Choroid plexus epithelial cell (primary cell): ENCODE measurements around the gene GTPBP6.
"Not testable (repeated sequence)": the region's sequence is repeated elsewhere in the genome, so short reads cannot be mapped to it uniquely, and the experiment has no call there.

Experiments used
- DNase-seq: peaks from one replicate; pipeline ENCODE4 v3.0.0-alpha.2; 2010; ENCODE audit warnings: low read depth
- H3K4me3 ChIP-seq: 2 replicates; pipeline ENCODE4 v1.5.1; 2011; ENCODE audit warnings: low read depth, mild to moderate bottlenecking, control low read depth, low read length, moderate library complexity
- CTCF ChIP-seq: conservative IDR thresholded peaks from 2 replicates; pipeline ENCODE4 v1.5.1; 2011; ENCODE audit warnings: low read depth, mild to moderate bottlenecking, control low read depth, inconsistent platforms, low read length, moderate library complexity

GTPBP6 gene

GRCh38 chrX:261167-261918 lies 57.3 kb downstream of the GTPBP6 start:
- no peak for DNase-seq
- no peak overlapping the region for H3K4me3 ChIP-seq
- peak; percentile 4 for TF ChIP-seq CTCF

GRCh38 chrX:259692-260355 lies 58.8 kb downstream of the GTPBP6 start:
- TF ChIP-seq CTCF, result no peak
- DNase-seq, result no peak
- no peak overlapping the region for H3K4me3 ChIP-seq

GRCh38 chrX:258291-259040 lies 60.1 kb downstream of the GTPBP6 start:
- TF ChIP-seq CTCF, result no peak
- no peak overlapping the region for H3K4me3 ChIP-seq
- DNase-seq, result no peak

- DNase-seq, result no peak
- no peak overlapping the region for H3K4me3 ChIP-seq
- TF ChIP-seq CTCF, result no peak
These were observed 60.8 kb downstream of the GTPBP6 start for GRCh38 chrX:257681-258289.

GRCh38 chrX:257054-257453 lies 61.5 kb downstream of the GTPBP6 start:
- not testable (repeated sequence) for H3K4me3 ChIP-seq, DNase-seq

GRCh38 chrX:255923-256331 lies 62.7 kb downstream of the GTPBP6 start:
- no peak overlapping the region for H3K4me3 ChIP-seq
- no peak for TF ChIP-seq CTCF
- no peak for DNase-seq
